H1 (cell line): ENCODE data around the gene MKLN1. TPM values are rescaled to one million over a fixed set of nuclear protein-coding genes. Genes with fewer than 3 reads are reported as not detected.

ENCODE experiments used
- CTCF ChIA-PET: fragments of 300-600 bp; sonication (Branson Sonifier 250); formaldehyde crosslinking; loops from one replicate; lab custom pipeline; 2021; ENCODE audit not compliant: partially characterized antibody; lab: Charles Lee
- POLR2A ChIA-PET: fragments of 300-600 bp; sonication (Branson Sonifier 250); formaldehyde crosslinking; loops from one replicate; lab custom pipeline; 2021; ENCODE audit warnings: inconsistent platforms; ENCODE audit not compliant: partially characterized antibody; lab: Charles Lee
- DNase-seq, 2 experiments: peaks; one replicate each; pipeline versions ENCODE4 v3.0.0 to v3.0.0-alpha.2; 2010 to 2022; ENCODE audit warnings: low spot score in 2 of 2, low read depth in 1 of 2, mixed read lengths in 1 of 2
- FAIRE-seq: peaks from 2 replicates; lab custom pipeline; 2011; peaks lifted over from hg19 to GRCh38; lab: Jason Lieb, UNC
- H2AFZ ChIP-seq: 2 replicates; pipeline ENCODE4 v1.8.1; 2012; ENCODE audit warnings: low read length, inconsistent platforms
- H2AK5ac ChIP-seq: 2 replicates; pipeline ENCODE4 v1.6.1; 2013; ENCODE audit warnings: low read depth, low read length
- H2BK120ac ChIP-seq: replicated peaks from 2 replicates; pipeline ENCODE3; 2013; ENCODE audit warnings: low read depth, low read length, inconsistent platforms
- H2BK12ac ChIP-seq: 2 replicates; pipeline ENCODE4 v1.6.1; 2013; ENCODE audit warnings: low read depth, low read length
- H2BK15ac ChIP-seq: 2 replicates; pipeline ENCODE4 v1.6.1; 2013; ENCODE audit warnings: low read length
- H2BK20ac ChIP-seq: 2 replicates; pipeline ENCODE4 v1.6.1; 2013; ENCODE audit warnings: low read length
- H2BK5ac ChIP-seq: 2 replicates; pipeline ENCODE4 v1.6.1; 2013; ENCODE audit warnings: low read depth, low read length
- H3K14ac ChIP-seq: 2 replicates; pipeline ENCODE4 v1.6.1; 2013; ENCODE audit warnings: inconsistent platforms; ENCODE audit not compliant: insufficient read length
- H3K18ac ChIP-seq: 2 replicates; pipeline ENCODE4 v1.6.1; 2013; ENCODE audit warnings: low read length; ENCODE audit errors: extremely low read depth
- H3K23ac ChIP-seq: 2 replicates; pipeline ENCODE4 v1.6.1; 2013; ENCODE audit warnings: inconsistent platforms; ENCODE audit not compliant: insufficient read length
- H3K23me2 ChIP-seq: 2 replicates; pipeline ENCODE4 v1.6.1; 2013; ENCODE audit warnings: low read depth, low read length
- H3K27ac ChIP-seq: 2 replicates; pipeline ENCODE4 v1.6.1; 2011; ENCODE audit warnings: low read depth, low read length, inconsistent platforms
- H3K27me3 ChIP-seq, 4 experiments: replicated peaks in 1 of 4; 1 replicate in 1 of 4; 2 replicates in 3 of 4; pipeline versions ENCODE4 v1.6.1 to v1.8.1; 2011 to 2013; ENCODE audit warnings: low read length in 3 of 4, mild to moderate bottlenecking in 3 of 4, inconsistent platforms in 2 of 4, mixed read lengths in 2 of 4, moderate library complexity in 1 of 4; ENCODE audit not compliant: control insufficient read depth in 3 of 4, insufficient read depth in 3 of 4; ENCODE audit errors: extremely low read depth in 1 of 4
- H3K36me3 ChIP-seq, 4 experiments: 2 replicates each; pipeline versions ENCODE4 v1.6.1 to v1.8.1; 2011 to 2013; ENCODE audit warnings: mild to moderate bottlenecking in 4 of 4, low read length in 3 of 4, moderate library complexity in 2 of 4, control low read depth in 1 of 4, inconsistent platforms in 1 of 4; ENCODE audit not compliant: insufficient read depth in 4 of 4, control insufficient read depth in 2 of 4
- H3K4ac ChIP-seq: replicated peaks from 2 replicates; pipeline ENCODE3; 2013; ENCODE audit warnings: low read length, low read depth, mixed read lengths, inconsistent platforms; ENCODE audit not compliant: insufficient read length
- H3K4me1 ChIP-seq, 4 experiments: replicated peaks in 1 of 4; 1 replicate in 1 of 4; 2 replicates in 3 of 4; pipeline versions ENCODE4 v1.6.1 to v1.8.1; 2011 to 2013; ENCODE audit warnings: low read length in 3 of 4, inconsistent platforms in 2 of 4, mixed read lengths in 1 of 4; ENCODE audit not compliant: insufficient read depth in 4 of 4, control insufficient read depth in 3 of 4
- H3K4me2 ChIP-seq, 2 experiments: 2 replicates each; pipeline versions ENCODE4 v1.6.1 to v1.8.1; 2011 to 2013; ENCODE audit warnings: low read depth in 2 of 2, low read length in 2 of 2, control low read depth in 1 of 2, inconsistent platforms in 1 of 2, mild to moderate bottlenecking in 1 of 2; ENCODE audit not compliant: insufficient read depth in 1 of 2
- H3K4me3 ChIP-seq, 4 experiments: fragments of 200-600, 300-600 bp in 1 of 4; sonication (generic), shearing (Covaris generic), sonication (Bioruptor Twin) in 1 of 4; 2 replicates each; pipeline versions ENCODE4 v1.5.1 to v1.8.1; 2011 to 2016; ENCODE audit warnings: low read length in 4 of 4, low read depth in 3 of 4, control low read depth in 2 of 4, inconsistent platforms in 2 of 4, mild to moderate bottlenecking in 2 of 4, mixed read lengths in 1 of 4, moderate library complexity in 1 of 4; ENCODE audit not compliant: insufficient read depth in 2 of 4; ENCODE audit errors: extremely low read depth in 1 of 4
- H3K56ac ChIP-seq: replicated peaks from 2 replicates; pipeline ENCODE3; 2013; ENCODE audit warnings: low read depth, mild to moderate bottlenecking, mixed read lengths, low read length, inconsistent platforms; ENCODE audit not compliant: insufficient read length
- H3K79me1 ChIP-seq: 2 replicates; pipeline ENCODE4 v1.6.1; 2013; ENCODE audit warnings: low read depth, low read length, control low read depth
- H3K79me2 ChIP-seq, 2 experiments: 2 replicates each; pipeline versions ENCODE4 v1.6.1 to v1.8.1; 2012 to 2013; ENCODE audit warnings: low read length in 2 of 2, mild to moderate bottlenecking in 2 of 2, inconsistent platforms in 1 of 2; ENCODE audit not compliant: insufficient read depth in 2 of 2, control insufficient read depth in 1 of 2
- H3K9ac ChIP-seq, 4 experiments: replicated peaks in 1 of 4; 1 replicate in 1 of 4; 2 replicates in 3 of 4; pipeline versions ENCODE4 v1.6.1 to v1.8.1; 2011 to 2013; ENCODE audit warnings: low read depth in 3 of 4, low read length in 3 of 4, control low read depth in 2 of 4, mild to moderate bottlenecking in 2 of 4, moderate library complexity in 2 of 4, inconsistent platforms in 1 of 4; ENCODE audit errors: extremely low read depth in 1 of 4
- H3K9me3 ChIP-seq, 2 experiments: 2 replicates each; pipeline versions ENCODE4 v1.6.1 to v1.8.1; 2012 to 2013; ENCODE audit warnings: mild to moderate bottlenecking in 2 of 2, moderate library complexity in 2 of 2, control low read depth in 1 of 2, inconsistent platforms in 1 of 2, low read depth in 1 of 2, low read length in 1 of 2, mixed read lengths in 1 of 2; ENCODE audit not compliant: insufficient read depth in 2 of 2
- H4K20me1 ChIP-seq, 2 experiments: replicated peaks in 1 of 2; 2 replicates each; pipeline versions ENCODE3 to v1.8.1; 2011 to 2013; ENCODE audit warnings: inconsistent platforms in 2 of 2, low read length in 2 of 2, mild to moderate bottlenecking in 1 of 2; ENCODE audit not compliant: insufficient read depth in 2 of 2, control insufficient read depth in 1 of 2
- H4K5ac ChIP-seq: 2 replicates; pipeline ENCODE4 v1.6.1; 2013; ENCODE audit warnings: low read length, low read depth, mixed read lengths, inconsistent platforms; ENCODE audit not compliant: insufficient read length
- H4K8ac ChIP-seq: 2 replicates; pipeline ENCODE4 v1.8.0; 2013; ENCODE audit warnings: mild to moderate bottlenecking, moderate library complexity, low read length, inconsistent platforms; ENCODE audit not compliant: insufficient read depth; ENCODE audit errors: extremely low read depth
- H4K91ac ChIP-seq: replicated peaks from 2 replicates; pipeline ENCODE3; 2013; ENCODE audit warnings: low read length, mixed read lengths, inconsistent platforms; ENCODE audit not compliant: insufficient read length
- BRCA1 ChIP-seq: IDR thresholded peaks from 2 replicates; pipeline ENCODE4 v1.6.1; 2012; ENCODE audit warnings: low read depth, low read length, improper control_type of control experiment
- CBX8 ChIP-seq: fragments of 300-800, 300-1000 bp; sonication (generic); IDR thresholded peaks from 2 replicates; pipeline ENCODE4 v1.7.1; 2016; ENCODE audit warnings: low read depth, low read length, borderline replicate concordance
- EP300 ChIP-seq, 2 experiments: IDR thresholded peaks; 1 replicate in 1 of 2; 2 replicates in 1 of 2; pipeline ENCODE4 v1.6.1; 2011 to 2012; ENCODE audit warnings: low read depth in 2 of 2, low read length in 2 of 2, mild to moderate bottlenecking in 2 of 2, borderline replicate concordance in 1 of 2, inconsistent platforms in 1 of 2, moderate library complexity in 1 of 2
- GABPA ChIP-seq: IDR thresholded peaks from 2 replicates; pipeline ENCODE4 v1.6.1; 2011; ENCODE audit warnings: mild to moderate bottlenecking, low read length, moderate library complexity, borderline replicate concordance; ENCODE audit not compliant: insufficient read depth
- KDM4A ChIP-seq: IDR thresholded peaks from one replicate; pipeline ENCODE4 v1.7.1; 2012; ENCODE audit warnings: low read depth, mild to moderate bottlenecking, moderate library complexity, low read length, inconsistent platforms; ENCODE audit not compliant: severe bottlenecking
- NANOG ChIP-seq: IDR thresholded peaks from 2 replicates; pipeline ENCODE4 v1.6.1; 2011; ENCODE audit warnings: low read length, low read depth, mild to moderate bottlenecking, inconsistent platforms; ENCODE audit not compliant: insufficient read depth, poor library complexity, severe bottlenecking
- RBBP5 ChIP-seq: IDR thresholded peaks from 2 replicates; pipeline ENCODE4 v1.7.1; 2012; ENCODE audit warnings: low read depth, mild to moderate bottlenecking, inconsistent platforms, low read length, moderate library complexity, borderline replicate concordance
- RXRA ChIP-seq: IDR thresholded peaks from 2 replicates; pipeline ENCODE4 v1.6.1; 2011; ENCODE audit warnings: low read depth, mild to moderate bottlenecking, low read length, moderate library complexity; ENCODE audit not compliant: insufficient read depth
- SIRT6 ChIP-seq: IDR thresholded peaks from one replicate; pipeline ENCODE4 v1.7.1; 2012; ENCODE audit warnings: low read length, inconsistent platforms
- SP2 ChIP-seq: IDR thresholded peaks from 2 replicates; pipeline ENCODE4 v1.6.1; 2012; ENCODE audit warnings: mild to moderate bottlenecking, low read length, inconsistent platforms
- TCF12 ChIP-seq: IDR thresholded peaks from 2 replicates; pipeline ENCODE4 v1.6.1; 2011; ENCODE audit warnings: low read depth, mild to moderate bottlenecking, low read length
- USF2 ChIP-seq: IDR thresholded peaks from 2 replicates; pipeline ENCODE4 v1.6.1; 2011; ENCODE audit warnings: low read length, improper control_type of control experiment
- WGBS, 2 experiments: shearing (Covaris generic) in 1 of 2; methylation state at CpG; one replicate each; pipeline versions ENCODE4 v1.1.6 to v1.1.7; 2013 to 2015; ENCODE audit warnings: low lambda C conversion rate in 2 of 2, mixed read lengths in 2 of 2, inconsistent platforms in 1 of 2, low coverage in 1 of 2, missing lambda C conversion rate in 1 of 2; ENCODE audit not compliant: insufficient replicate concordance in 2 of 2, insufficient coverage in 1 of 2, insufficient read length in 1 of 2; ENCODE audit errors: extremely low coverage in 1 of 2, missing lambda C conversion rate in 1 of 2; 5-methylcytosine and 5-hydroxymethylcytosine counted together
- polyA plus RNA-seq, 7 experiments: library from polyadenylated mRNA; depleted of rRNA in 3 of 7; stranded (reverse) in 5 of 7; unstranded in 2 of 7; fragments of >200 nt in 5 of 7; fragments of 200-250 nt in 2 of 7; gene quantifications; 1 replicate in 5 of 7; 2 replicates in 1 of 7; 4 replicates in 1 of 7; pipeline versions ENCODE4 v1.2.1 to v1.2.3, GENCODE V29; 2011 to 2013; ENCODE audit warnings: missing spikeins in 2 of 7, mixed read lengths in 2 of 7
- total RNA-seq: library from RNA; stranded (reverse); fragmentation: NEBNext Ultra II Directional; extraction: Animal tissue kit (Norgen Biotek cat#: 25700); gene quantifications from 2 replicates; pipeline ENCODE4 v1.2.1, GENCODE V29; 2021

The MKLN1 gene
- total and polyA plus RNA-seq, 2 of the 8 experiments (the other 6 are each of a cell fraction or from before 2014, with no cell fraction given) = 22.3 to 50.9 TPM

GRCh38 chr7:131331806-131332205, 4.1 kb downstream of the MKLN1 start:
- Histone ChIP-seq H3K4me1 (peaks cover 0 to 11% (median 7%) of the 10 kb centered on the region in 4 experiments; a peak in 5 of 7 replicates), H2BK15ac (no peak overlapping the region), H3K4me2 (no peak overlapping the region), H4K5ac (no peak overlapping the region), H3K9me3 (peaks cover under 1 to 4% of the 10 kb centered on the region in 2 experiments; a peak in 3 of 4 replicates), H2BK20ac (no peak overlapping the region), H3K4ac (no peak overlapping the region), H2BK120ac (no peak overlapping the region), H3K23me2 (peaks cover 6% of the 10 kb centered on the region), H2AFZ (no peak overlapping the region), H3K23ac (no peak overlapping the region), H4K8ac (no peak overlapping the region), H2BK12ac (no peak overlapping the region), H3K27me3 (no peaks in the 10 kb centered on the region), H2AK5ac (no peak overlapping the region), H3K79me2 (peaks cover 28 to 90% of the 10 kb centered on the region in 2 experiments), H3K36me3 (0 out of 8 replicates have a peak, but pooled peaks cover 0 to 2% (median 0%) of the 10 kb centered on the region in 4 experiments), H3K56ac (no peak overlapping the region), H3K79me1 (no peaks in the 10 kb centered on the region; the same call in 1 of the 2 replicates), H2BK5ac (no peak overlapping the region), H3K14ac (no peak overlapping the region), H3K4me3 (no peak overlapping the region), H3K27ac (no peak overlapping the region), H4K91ac (no peak overlapping the region), H3K9ac (no peak overlapping the region), H4K20me1 (no peaks in the 10 kb centered on the region), H3K18ac (no peak overlapping the region)
- WGBS, 2 experiments = 83% methylated on average over 1 of the region's 1 CpG; no CpG with 5 or more reads in 1 of the 2 experiments
- CTCF ChIA-PET = no interaction called here
- POLR2A ChIA-PET = no interaction called here
- FAIRE-seq = no peak
- DNase-seq = no peak
- TF ChIP-seq RXRA = no peak
- no peak for TF ChIP-seq SIRT6
- no peak for TF ChIP-seq USF2
- TF ChIP-seq SP2 = no peak
- no peak for TF ChIP-seq TCF12
- TF ChIP-seq NANOG = no peak
- no peak for TF ChIP-seq KDM4A
- no peak for TF ChIP-seq RBBP5
- TF ChIP-seq GABPA = no peak
- TF ChIP-seq CBX8 = no peak
- no peak for TF ChIP-seq BRCA1
- TF ChIP-seq EP300 (IDR thresholded peaks at IDR 0.05; ENCODE audit: borderline replicate concordance in 1 of 2, low read depth in 2 of 2, low read length in 2 of 2) = no peak
